Upper lobe of left lung (tissue), 4 donors: Measurements from ENCODE around the gene PDZK1IP1.

ENCODE experiments used
- CTCF ChIP-seq, 6 experiments: fragments of 450-650 bp in 4 of 6; fragments of 200-600 bp in 2 of 6; sonication (generic) in 2 of 6; IDR thresholded peaks; one replicate each; pipeline ENCODE4 v1.5.1; 2016 to 2019; ENCODE audit warnings: antibody characterized with exemption in 6 of 6
- EP300 ChIP-seq, 4 donors: sonication (generic); formaldehyde crosslinking; IDR thresholded peaks; one replicate each; pipeline ENCODE4 v1.5.1; 2017; ENCODE audit warnings: antibody characterized with exemption in 4 of 4, control low read depth in 2 of 4
- POLR2A ChIP-seq, 4 donors: fragments of 450-650 bp; IDR thresholded peaks; one replicate each; pipeline ENCODE4 v1.5.1; 2016 to 2017; ENCODE audit warnings: antibody characterized with exemption in 4 of 4, mild to moderate bottlenecking in 2 of 4
- POLR2AphosphoS5 ChIP-seq, 2 donors: sonication (generic); formaldehyde crosslinking; IDR thresholded peaks; one replicate each; pipeline ENCODE4 v1.5.1; 2017; ENCODE audit warnings: antibody characterized with exemption in 2 of 2

DNA sequence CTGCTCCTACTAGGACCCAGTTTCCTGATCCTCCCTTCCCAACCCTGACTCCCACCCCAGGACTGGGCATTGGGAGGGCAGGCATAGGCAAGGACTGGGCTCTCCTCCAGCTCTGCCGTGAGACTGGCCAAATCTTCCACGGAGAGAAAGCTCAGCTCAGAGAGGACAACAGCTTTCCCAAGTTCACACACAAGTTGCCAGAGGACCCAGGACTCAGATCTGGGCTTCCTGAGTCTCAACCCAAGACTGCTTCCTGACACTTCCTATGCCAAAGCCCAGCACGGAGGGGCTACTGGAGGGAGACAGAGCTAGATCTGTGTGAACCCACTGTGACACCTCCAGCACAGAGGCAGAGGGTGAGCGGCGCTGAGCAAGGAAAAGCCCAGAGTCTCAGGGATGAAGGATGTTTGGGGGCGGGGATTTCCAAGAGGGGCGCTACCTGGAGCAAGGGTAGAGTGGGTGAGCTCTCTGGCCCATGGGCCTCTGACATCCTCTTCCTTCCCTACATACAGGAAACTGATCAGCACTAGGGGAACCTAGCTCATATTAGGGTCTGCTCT, 7.1 kb downstream of the PDZK1IP1 start:
- TF ChIP-seq CTCF (IDR thresholded peaks at IDR 0.05) = no peak
- no peak for TF ChIP-seq EP300 (IDR thresholded peaks at IDR 0.05)
- TF ChIP-seq POLR2A (IDR thresholded peaks at IDR 0.05) = no peak
- no peak for TF ChIP-seq POLR2AphosphoS5 (IDR thresholded peaks at IDR 0.05)
